Pancreas (tissue), 10 donors: ENCODE measurements around the gene AUTS2. TPM values are rescaled to one million over a fixed set of nuclear protein-coding genes. Genes with fewer than 3 reads are reported as not detected.

Source experiments
- ATAC-seq, 4 donors: fragments of 200-7000 bp; cut with Tn5 transposase; one replicate each; pipeline versions ENCODE4 v1.8.0 to v1.9.1; 2020; ENCODE audit warnings: mild to moderate bottlenecking in 4 of 4, moderate library complexity in 4 of 4
- DNase-seq, 6 donors: peaks; one replicate each; pipeline ENCODE4 v3.0.0-alpha.2; 2020
- FAIRE-seq: peaks from 2 replicates; lab custom pipeline; 2012; peaks lifted over from hg19 to GRCh38; lab: Jason Lieb, UNC
- H3K27ac ChIP-seq, 4 donors: fragments of 200-600 bp; sonication (generic); 1 replicate in 3 of 4; 2 replicates in 1 of 4; pipeline versions ENCODE4 v1.5.0 to v1.8.0; 2020
- H3K27me3 ChIP-seq, 4 donors: fragments of 200-600 bp; one replicate each; pipeline ENCODE4 v1.8.0; 2021
- H3K36me3 ChIP-seq, 3 donors: fragments of 200-600 bp; sonication (generic) in 1 of 3; one replicate each; pipeline versions ENCODE4 v1.5.0 to v1.8.0; 2020 to 2021
- H3K4me1 ChIP-seq, 3 donors: fragments of 200-600 bp; one replicate each; pipeline ENCODE4 v1.8.0; 2021
- H3K4me3 ChIP-seq, 4 donors: fragments of 200-600 bp; sonication (generic) in 2 of 4; one replicate each; pipeline versions ENCODE4 v1.5.0 to v1.8.0; 2020 to 2021
- H3K9me3 ChIP-seq, 4 donors: fragments of 200-600 bp; one replicate each; pipeline ENCODE4 v1.8.0; 2021
- CTCF ChIP-seq, 4 donors: fragments of 200-600 bp; sonication (generic) in 3 of 4; IDR thresholded peaks; one replicate each; pipeline versions ENCODE4 v1.5.0 to v1.8.0; 2021; ENCODE audit warnings: antibody characterized with exemption in 4 of 4
- WGBS, 2 donors: extraction: QIAGEN DNeasy Blood & Tissue Kit; methylation state at CpG; one replicate each; pipeline ENCODE4 v1.1.7; 2013; 5-methylcytosine and 5-hydroxymethylcytosine counted together
- intact Hi-C, 3 donors: fragments of 100-400 bp; cut with DNase I; formaldehyde crosslinking; loops; one replicate each; pipeline versions ENCODE4 v1.11.1 to v1.14.2; 2022
- polyA plus RNA-seq, 2 donors: library from polyadenylated mRNA; stranded (reverse); fragments of 200-250 nt; gene quantifications; one replicate each; pipeline ENCODE4 v1.2.3, GENCODE V29; 2013
- total RNA-seq, 6 donors: library from RNA; stranded (reverse); fragmentation: NEBNext Ultra II Directional in 4 of 6; extraction: Animal tissue kit (Norgen Biotek cat#: 25700) in 4 of 6; gene quantifications; one replicate each; pipeline versions ENCODE4 v1.2.1 to v1.2.4, GENCODE V29; 2021 to 2023
- donor health status: healthy with polysubstance abuse.
- donor health status: DM: no; HTN: no; CAD: no; lungs with moderate emphysema.
- donor health status: DM: no; HTN: no; CAD: no.
- donor health status: control.
- donor health status: control.
- donor health status: Bipolar disorder and iron deficiency.
- donor health status: DM: yes; HTN: yes; CAD: no.
- donor health status: DM: no; HTN: no; CAD: no.
- donor health status: DM: no; HTN: no; CAD: no.
- donor health status: DM: yes; HTN: yes; CAD: no.

AUTS2 gene
- total and polyA plus RNA-seq, 8 donors = 5.8 to 16.8 (median 9.9) TPM

GRCh38 chr7:70034999-70035398, 436.7 kb downstream of the AUTS2 start:
- FAIRE-seq (no peak), DNase-seq (no peak), ATAC-seq (no peak)
- intact Hi-C loops = no loop called here
- no peak for TF ChIP-seq CTCF (IDR thresholded peaks at IDR 0.05)
- Histone ChIP-seq H3K4me1 (no peaks in the 10 kb centered on the region), H3K4me3 (no peak overlapping the region), H3K27me3 (no peaks in the 10 kb centered on the region), H3K27ac (no peak overlapping the region), H3K36me3 (no peaks in the 10 kb centered on the region), H3K9me3 (no peaks in the 10 kb centered on the region)

GRCh38 chr7:70035519-70035918, 437.2 kb downstream of the AUTS2 start:
- no peak overlapping the region for H3K27ac ChIP-seq
- 60 to 77% methylated on average over 4 of the region's 4 CpGs for WGBS, 2 donors
- ATAC-seq (no peak), FAIRE-seq (no peak), DNase-seq (no peak)
- no peaks in the 10 kb centered on the region for H3K9me3 ChIP-seq
- H3K4me3 ChIP-seq = no peak overlapping the region
- no peak for TF ChIP-seq CTCF (IDR thresholded peaks at IDR 0.05)
- no peaks in the 10 kb centered on the region for H3K27me3 ChIP-seq
- no peaks in the 10 kb centered on the region for H3K36me3 ChIP-seq
- H3K4me1 ChIP-seq = no peaks in the 10 kb centered on the region
- intact Hi-C loops = no loop called here

- no peak for FAIRE-seq
- 89 to 94% methylated on average over 6 of the region's 6 CpGs for WGBS, 2 donors
- DNase-seq = no peak
Measured at GRCh38 chr7:70035955-70036354, 437.7 kb downstream of the AUTS2 start.

GRCh38 chr7:70036695-70037094, 438.4 kb downstream of the AUTS2 start:
- Histone ChIP-seq H3K36me3 (no peaks in the 10 kb centered on the region), H3K4me1 (no peaks in the 10 kb centered on the region), H3K27ac (no peak overlapping the region), H3K27me3 (no peaks in the 10 kb centered on the region), H3K4me3 (no peak overlapping the region), H3K9me3 (no peaks in the 10 kb centered on the region)
- FAIRE-seq (no peak), ATAC-seq (no peak), DNase-seq (no peak)
- TF ChIP-seq CTCF (IDR thresholded peaks at IDR 0.05) = no peak
- intact Hi-C loops = no loop called here
- 39 to 49% methylated on average over 1 of the region's 1 CpG for WGBS, 2 donors

More at GRCh38 chr7:70035955-70036354, 437.7 kb downstream of the AUTS2 start:
- Histone ChIP-seq H3K9me3 (no peaks in the 10 kb centered on the region), H3K27ac (no peak overlapping the region), H3K27me3 (no peaks in the 10 kb centered on the region), H3K4me1 (no peaks in the 10 kb centered on the region), H3K36me3 (no peaks in the 10 kb centered on the region), H3K4me3 (no peak overlapping the region)
- no peak for TF ChIP-seq CTCF (IDR thresholded peaks at IDR 0.05)
- ATAC-seq = no peak
- intact Hi-C loops = no loop called here

GRCh38 chr7:70037171-70037933, 439.1 kb downstream of the AUTS2 start:
- Histone ChIP-seq H3K27me3 (no peaks in the 10 kb centered on the region), H3K4me1 (no peaks in the 10 kb centered on the region), H3K36me3 (no peaks in the 10 kb centered on the region), H3K9me3 (no peaks in the 10 kb centered on the region), H3K4me3 (no peak overlapping the region), H3K27ac (no peak overlapping the region)
- no peak for DNase-seq
- WGBS, 2 donors = 86 to 93% methylated on average over 3 of the region's 3 CpGs
- intact Hi-C loops = no loop called here
- FAIRE-seq = no peak
- no peak for ATAC-seq
- TF ChIP-seq CTCF (IDR thresholded peaks at IDR 0.05) = no peak
